Measurements from ENCODE around the gene NRXN3.

Gene NRXN3

GRCh38 chr14:78946949-78947348 is 776.8 kb downstream of the NRXN3 start:
- Mint-ChIP-seq H3K4me3 (no peak overlapping the region), H3K36me3 (no peaks in the 10 kb centered on the region), H3K4me1 (no peaks in the 10 kb centered on the region), H3K27ac (no peak overlapping the region), H3K27me3 (peaks cover 3% of the 10 kb centered on the region), H3K9me3 (no peaks in the 10 kb centered on the region)

DNA sequence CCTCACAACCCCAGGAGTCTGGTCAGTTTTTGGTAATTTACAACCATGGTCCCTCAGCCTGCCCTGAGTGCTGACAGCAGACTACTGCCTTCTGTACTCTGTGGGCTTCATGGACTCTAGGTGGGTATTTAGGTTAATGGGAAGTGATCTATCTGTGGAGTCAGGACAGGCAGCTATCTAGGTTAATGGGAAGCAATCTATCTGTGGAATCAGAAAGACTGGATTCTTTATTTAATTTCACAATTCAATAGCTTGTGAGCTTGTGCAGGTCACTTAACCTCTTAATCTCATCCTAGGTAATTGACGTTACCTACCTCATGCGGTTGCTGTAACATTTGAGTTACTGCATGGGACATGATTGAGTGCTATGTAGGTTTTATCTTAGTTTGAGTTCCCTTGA is 777.5 kb downstream of the NRXN3 start:
- no peak overlapping the region for H3K4me3 Mint-ChIP-seq
- no peaks in the 10 kb centered on the region for H3K36me3 Mint-ChIP-seq
- H3K27ac Mint-ChIP-seq: no peak overlapping the region
- H3K4me1 Mint-ChIP-seq: no peaks in the 10 kb centered on the region
- no peaks in the 10 kb centered on the region for H3K9me3 Mint-ChIP-seq
- peaks cover 4% of the 10 kb centered on the region for H3K27me3 Mint-ChIP-seq

- Mint-ChIP-seq H3K9me3 (no peaks in the 10 kb centered on the region), H3K27ac (no peak overlapping the region), H3K27me3 (peaks cover 1% of the 10 kb centered on the region), H3K36me3 (no peaks in the 10 kb centered on the region), H3K4me1 (no peaks in the 10 kb centered on the region), H3K4me3 (no peak overlapping the region)
Observed at GRCh38 chr14:78950649-78951048, 780.5 kb downstream of the NRXN3 start.

DNA sequence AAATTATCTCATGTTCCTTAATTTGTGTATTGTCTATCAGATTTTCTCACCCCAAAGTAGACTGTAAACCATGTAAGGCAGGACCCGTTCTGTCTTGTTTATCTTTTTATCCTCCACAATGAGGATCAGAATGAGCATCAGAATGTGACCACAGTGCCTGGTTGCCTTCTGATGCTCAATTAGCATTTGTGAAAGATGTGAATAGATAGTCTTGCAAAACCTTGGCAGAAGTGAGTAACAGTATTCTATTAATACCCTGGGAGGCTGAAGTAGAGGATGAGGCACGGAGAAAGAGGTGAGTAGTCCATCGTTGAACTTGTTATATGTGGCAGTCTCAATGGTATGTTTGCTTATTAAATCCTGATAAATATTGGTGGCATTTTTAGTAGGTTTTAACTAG is 781.4 kb downstream of the NRXN3 start:
- Mint-ChIP-seq H3K27me3 (peaks cover 1% of the 10 kb centered on the region), H3K36me3 (no peaks in the 10 kb centered on the region), H3K4me1 (no peaks in the 10 kb centered on the region), H3K4me3 (no peak overlapping the region), H3K9me3 (no peaks in the 10 kb centered on the region), H3K27ac (no peak overlapping the region)

DNA sequence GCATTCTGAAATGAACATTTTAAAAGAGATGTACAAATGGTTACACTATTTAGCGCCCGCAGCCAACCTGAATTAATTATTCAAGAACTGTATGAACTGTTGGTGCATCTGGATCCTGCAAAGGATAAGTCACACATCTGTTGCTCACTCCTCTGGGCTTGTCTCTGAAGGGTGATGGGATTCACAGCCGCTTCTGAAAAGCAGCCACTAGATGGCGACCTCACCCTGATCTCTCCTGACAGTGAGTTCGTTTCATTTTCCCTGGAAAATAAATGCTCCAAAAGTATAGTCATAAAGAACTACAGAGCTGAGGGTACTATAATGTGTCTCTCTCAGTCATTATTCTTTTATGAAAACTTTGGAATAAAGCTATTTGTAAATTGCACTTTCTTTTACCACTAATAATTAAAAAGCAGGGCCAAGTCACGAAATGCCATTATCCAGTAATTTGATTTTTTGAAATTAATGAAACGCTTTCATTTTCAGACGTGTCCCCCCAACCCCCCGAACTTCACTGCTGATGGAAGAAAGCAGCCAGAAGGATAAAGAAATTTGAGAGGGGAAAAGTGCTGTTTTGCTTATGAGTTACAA is 789.6 kb downstream of the NRXN3 start:
- no peak overlapping the region for H3K4me3 Mint-ChIP-seq
- H3K27ac Mint-ChIP-seq: no peak overlapping the region
- H3K4me1 Mint-ChIP-seq: no peaks in the 10 kb centered on the region
- no peaks in the 10 kb centered on the region for H3K27me3 Mint-ChIP-seq
- H3K36me3 Mint-ChIP-seq: no peaks in the 10 kb centered on the region
- H3K9me3 Mint-ChIP-seq: no peaks in the 10 kb centered on the region

GRCh38 chr14:78967111-78967809 is 797.1 kb downstream of the NRXN3 start:
- no peaks in the 10 kb centered on the region for H3K9me3 Mint-ChIP-seq
- H3K27ac Mint-ChIP-seq: no peak overlapping the region
- H3K4me3 Mint-ChIP-seq: no peak overlapping the region
- H3K4me1 Mint-ChIP-seq: no peaks in the 10 kb centered on the region
- peaks cover 1% of the 10 kb centered on the region for H3K27me3 Mint-ChIP-seq
- no peaks in the 10 kb centered on the region for H3K36me3 Mint-ChIP-seq

GRCh38 chr14:78968265-78968664 is 798.1 kb downstream of the NRXN3 start:
- H3K27me3 Mint-ChIP-seq: peaks cover 1% of the 10 kb centered on the region
- no peaks in the 10 kb centered on the region for H3K36me3 Mint-ChIP-seq
- no peaks in the 10 kb centered on the region for H3K9me3 Mint-ChIP-seq
- no peak overlapping the region for H3K4me3 Mint-ChIP-seq
- no peaks in the 10 kb centered on the region for H3K4me1 Mint-ChIP-seq
- no peak overlapping the region for H3K27ac Mint-ChIP-seq

DNA sequence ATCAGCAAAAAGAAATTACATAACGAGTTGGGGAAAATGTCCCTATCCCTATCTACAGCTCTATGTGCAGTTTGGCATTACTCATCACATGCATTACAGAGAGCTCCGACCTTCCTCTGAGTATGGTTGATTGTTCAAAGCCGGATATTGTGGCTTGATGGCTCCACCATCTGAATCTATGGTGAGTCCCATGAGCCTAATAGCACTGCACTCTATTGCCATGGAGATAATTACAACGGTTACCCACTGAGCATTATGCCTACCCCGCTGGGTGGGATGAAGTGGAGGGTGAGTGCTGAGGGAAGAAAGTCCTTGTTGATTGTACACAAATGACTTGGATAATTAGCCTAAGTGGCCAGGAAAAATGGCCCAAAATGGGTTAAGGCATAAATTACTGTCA is 800.5 kb downstream of the NRXN3 start:
- Mint-ChIP-seq H3K4me1 (no peaks in the 10 kb centered on the region), H3K27me3 (peaks cover 1% of the 10 kb centered on the region), H3K36me3 (no peaks in the 10 kb centered on the region), H3K4me3 (no peak overlapping the region), H3K27ac (no peak overlapping the region), H3K9me3 (no peaks in the 10 kb centered on the region)

- Mint-ChIP-seq H3K9me3 (no peaks in the 10 kb centered on the region), H3K4me1 (no peaks in the 10 kb centered on the region), H3K27me3 (no peaks in the 10 kb centered on the region), H3K27ac (no peak overlapping the region), H3K4me3 (no peak overlapping the region), H3K36me3 (no peaks in the 10 kb centered on the region)
Observed at GRCh38 chr14:78972440-78972839, 802.3 kb downstream of the NRXN3 start.

GRCh38 chr14:78974691-78975090 is 804.5 kb downstream of the NRXN3 start:
- H3K9me3 Mint-ChIP-seq: no peaks in the 10 kb centered on the region
- no peaks in the 10 kb centered on the region for H3K27me3 Mint-ChIP-seq
- no peaks in the 10 kb centered on the region for H3K36me3 Mint-ChIP-seq
- H3K4me3 Mint-ChIP-seq: no peak overlapping the region
- H3K4me1 Mint-ChIP-seq: no peaks in the 10 kb centered on the region
- no peak overlapping the region for H3K27ac Mint-ChIP-seq

GRCh38 chr14:78975734-78976133 is 805.6 kb downstream of the NRXN3 start:
- Mint-ChIP-seq H3K27ac (no peak overlapping the region), H3K4me1 (no peaks in the 10 kb centered on the region), H3K9me3 (no peaks in the 10 kb centered on the region), H3K27me3 (no peaks in the 10 kb centered on the region), H3K36me3 (no peaks in the 10 kb centered on the region), H3K4me3 (no peak overlapping the region)

GRCh38 chr14:78978896-78979295 is 808.7 kb downstream of the NRXN3 start:
- no peaks in the 10 kb centered on the region for H3K4me1 Mint-ChIP-seq
- H3K36me3 Mint-ChIP-seq: no peaks in the 10 kb centered on the region
- no peak overlapping the region for H3K27ac Mint-ChIP-seq

DNA sequence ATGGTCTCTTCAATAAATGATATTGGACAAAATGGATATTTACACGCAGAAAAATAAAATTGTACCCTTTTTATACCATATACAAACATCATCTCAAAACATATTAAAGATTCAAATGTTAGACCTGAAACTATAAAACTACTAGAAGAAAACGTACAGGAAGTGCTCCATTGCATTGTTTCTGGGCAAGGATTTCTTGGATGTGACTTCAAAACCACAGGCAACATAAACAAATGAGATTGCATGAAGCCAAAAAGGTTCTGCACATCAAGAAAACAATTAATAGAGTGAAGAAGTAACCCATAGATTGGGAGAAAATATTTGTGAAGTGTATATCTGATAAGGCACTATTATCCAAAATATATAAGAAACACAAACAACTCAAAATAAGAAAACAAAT is 812.4 kb downstream of the NRXN3 start:
- H3K9me3 Mint-ChIP-seq: no peaks in the 10 kb centered on the region
- no peaks in the 10 kb centered on the region for H3K4me1 Mint-ChIP-seq
- H3K4me3 Mint-ChIP-seq: no peak overlapping the region
- H3K27me3 Mint-ChIP-seq: no peaks in the 10 kb centered on the region
- no peaks in the 10 kb centered on the region for H3K36me3 Mint-ChIP-seq
- H3K27ac Mint-ChIP-seq: no peak overlapping the region

More at GRCh38 chr14:78978896-78979295, 808.7 kb downstream of the NRXN3 start:
- Mint-ChIP-seq H3K9me3 (no peaks in the 10 kb centered on the region), H3K4me3 (no peak overlapping the region), H3K27me3 (no peaks in the 10 kb centered on the region)

DNA sequence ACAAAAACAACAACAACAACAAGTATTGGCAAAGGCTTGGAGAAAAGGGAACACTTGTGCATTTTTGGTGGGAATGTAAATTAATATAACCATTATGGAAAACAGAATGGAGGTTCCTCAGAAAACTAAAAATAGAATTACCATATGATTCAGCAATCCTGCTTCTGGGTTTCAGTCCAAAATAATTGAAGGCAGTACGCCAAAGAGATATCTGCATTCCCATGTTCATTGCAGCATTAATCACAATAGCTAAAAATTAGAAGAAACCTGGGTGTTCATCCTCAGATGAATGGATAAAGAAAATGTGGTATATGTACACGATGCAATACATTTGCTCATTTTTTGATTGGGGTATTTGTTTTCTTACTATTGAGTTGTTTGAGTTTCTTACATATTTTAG is 813.0 kb downstream of the NRXN3 start:
- no peak overlapping the region for H3K27ac Mint-ChIP-seq
- H3K27me3 Mint-ChIP-seq: no peaks in the 10 kb centered on the region
- no peak overlapping the region for H3K4me3 Mint-ChIP-seq
- no peaks in the 10 kb centered on the region for H3K9me3 Mint-ChIP-seq
- H3K36me3 Mint-ChIP-seq: no peaks in the 10 kb centered on the region
- H3K4me1 Mint-ChIP-seq: no peaks in the 10 kb centered on the region

GRCh38 chr14:78985668-78986381 is 815.7 kb downstream of the NRXN3 start:
- H3K4me3 Mint-ChIP-seq: no peak overlapping the region
- no peaks in the 10 kb centered on the region for H3K4me1 Mint-ChIP-seq
- no peak overlapping the region for H3K27ac Mint-ChIP-seq
- no peaks in the 10 kb centered on the region for H3K27me3 Mint-ChIP-seq
- H3K9me3 Mint-ChIP-seq: no peaks in the 10 kb centered on the region
- no peaks in the 10 kb centered on the region for H3K36me3 Mint-ChIP-seq

DNA sequence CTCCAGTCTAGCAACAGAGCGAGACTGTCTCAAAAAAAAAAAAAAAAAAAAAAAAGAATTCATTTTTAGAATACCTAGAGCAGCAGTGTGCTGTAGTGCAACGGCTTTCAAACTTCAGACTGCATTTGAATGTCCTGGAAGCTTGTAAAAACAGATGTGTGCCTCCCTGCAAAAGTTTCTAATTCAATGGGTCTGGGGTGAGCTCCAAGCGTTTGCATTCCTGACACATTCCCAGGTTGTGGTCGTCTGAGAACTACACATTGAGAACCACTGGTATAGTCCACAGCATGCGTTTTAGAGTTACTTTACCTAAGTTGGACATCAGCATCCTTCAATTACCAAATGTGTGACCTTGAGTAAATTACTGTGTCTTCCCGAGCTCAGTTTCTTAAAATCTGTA is 816.8 kb downstream of the NRXN3 start:
- no peak overlapping the region for H3K27ac Mint-ChIP-seq
- H3K36me3 Mint-ChIP-seq: no peaks in the 10 kb centered on the region
- no peak overlapping the region for H3K4me3 Mint-ChIP-seq
- H3K27me3 Mint-ChIP-seq: no peaks in the 10 kb centered on the region
- H3K4me1 Mint-ChIP-seq: no peaks in the 10 kb centered on the region
- no peaks in the 10 kb centered on the region for H3K9me3 Mint-ChIP-seq

Data from activated naive CD4-positive, alpha-beta T cell treated with anti-CD3 and anti-CD28 coated beads, Interleukin-2, amount 50 U/mL, for 24 hours (primary cell).